Stimulated activated CD4-positive, alpha-beta T cell treated with anti-CD3 and anti-CD28 coated beads, TNF-alpha, amount 100 ng/mL, for 24 hours (primary cell): ENCODE measurements around the gene SMAP1.
"Not testable (repeated sequence)": the region's sequence is repeated elsewhere in the genome, so short reads cannot be mapped to it uniquely, and the experiment has no call there.

Source experiments
- DNase-seq, 3 experiments: peaks; one replicate each; pipeline ENCODE4 v3.0.0-alpha.2; 2020; ENCODE audit warnings: low read depth in 3 of 3

Gene SMAP1

DNA sequence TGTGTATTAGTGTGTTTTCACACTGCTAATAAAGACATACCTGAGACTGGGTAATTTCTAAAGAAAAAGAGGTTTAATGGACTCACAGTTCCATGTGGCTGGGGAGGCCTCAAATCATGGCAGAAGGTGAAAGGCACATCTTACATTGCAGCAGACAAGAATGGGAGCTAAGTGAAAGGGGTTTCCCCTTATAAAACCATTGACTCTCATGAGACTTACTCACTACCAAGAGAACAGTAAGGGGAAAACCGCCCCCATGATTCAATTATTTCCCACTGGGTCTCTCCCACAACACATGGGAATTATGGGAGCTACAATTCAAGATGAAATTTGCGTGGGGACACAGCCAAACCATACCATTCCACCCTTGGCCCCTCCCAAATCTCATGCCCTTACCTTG lies 73.1 kb downstream of the SMAP1 start:
- not testable (repeated sequence) for DNase-seq

DNA sequence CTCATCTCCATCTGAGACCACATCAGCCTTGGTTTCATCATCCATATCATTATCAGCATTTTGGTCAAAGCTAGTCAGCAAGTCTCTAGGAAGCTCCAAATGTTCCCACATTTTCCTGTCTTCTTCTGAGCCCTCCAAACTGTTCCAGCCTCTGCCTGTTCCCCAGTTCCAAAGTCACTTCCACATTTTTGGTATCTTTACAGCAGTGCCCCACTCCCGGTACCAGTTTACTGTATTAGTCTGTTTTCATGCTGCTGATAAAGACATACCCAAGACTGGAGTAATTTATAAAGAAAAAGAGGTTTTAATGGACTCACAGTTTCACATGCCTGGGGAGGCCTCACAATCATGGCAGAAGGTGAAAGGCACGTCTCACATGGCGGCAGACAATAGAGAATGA lies 74.8 kb downstream of the SMAP1 start:
- DNase-seq, result not testable (repeated sequence)

DNA sequence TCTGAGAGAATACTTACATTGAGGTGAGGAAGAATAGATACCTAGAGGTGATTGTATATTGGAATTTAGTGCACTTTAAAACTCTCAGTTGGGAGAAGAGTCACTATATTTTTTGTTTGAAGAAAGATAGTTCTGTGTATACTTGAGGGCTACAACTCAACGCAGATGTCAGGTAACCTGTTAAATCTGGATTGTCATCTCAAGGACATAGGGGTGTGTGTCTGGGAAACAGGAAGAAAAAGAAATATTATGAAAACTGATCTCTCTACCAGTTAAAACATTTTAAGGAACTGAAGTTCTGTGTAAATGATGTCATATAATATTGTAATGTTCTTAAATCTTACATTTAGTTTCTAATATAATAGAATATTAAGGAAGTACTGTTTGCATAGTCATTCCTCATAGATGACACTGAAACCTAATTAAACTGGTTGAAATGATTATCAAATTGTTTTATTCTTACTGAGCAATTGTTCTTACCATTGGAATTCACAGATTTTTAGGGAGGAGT lies 86.2 kb downstream of the SMAP1 start:
- DNase-seq, result no peak

DNA sequence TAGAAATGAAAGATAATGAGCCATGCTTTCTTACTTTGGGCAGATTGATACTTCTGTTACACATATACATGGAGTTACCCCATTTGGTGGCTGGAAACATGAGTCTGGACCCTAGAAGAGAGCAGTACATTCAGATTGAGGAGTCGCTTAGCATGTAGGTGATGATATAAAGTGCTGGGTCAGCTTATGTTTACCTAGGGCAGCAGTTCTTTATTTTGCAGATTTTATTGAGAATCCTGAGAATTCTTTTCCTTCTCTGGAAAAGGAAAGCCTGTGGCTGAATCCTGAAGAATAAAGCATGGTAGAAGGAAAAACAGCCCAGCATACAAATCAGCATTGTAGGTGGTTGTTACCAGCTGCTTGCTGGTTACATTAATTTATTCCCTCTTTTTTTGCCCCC lies 91.2 kb downstream of the SMAP1 start:
- no peak for DNase-seq

DNA sequence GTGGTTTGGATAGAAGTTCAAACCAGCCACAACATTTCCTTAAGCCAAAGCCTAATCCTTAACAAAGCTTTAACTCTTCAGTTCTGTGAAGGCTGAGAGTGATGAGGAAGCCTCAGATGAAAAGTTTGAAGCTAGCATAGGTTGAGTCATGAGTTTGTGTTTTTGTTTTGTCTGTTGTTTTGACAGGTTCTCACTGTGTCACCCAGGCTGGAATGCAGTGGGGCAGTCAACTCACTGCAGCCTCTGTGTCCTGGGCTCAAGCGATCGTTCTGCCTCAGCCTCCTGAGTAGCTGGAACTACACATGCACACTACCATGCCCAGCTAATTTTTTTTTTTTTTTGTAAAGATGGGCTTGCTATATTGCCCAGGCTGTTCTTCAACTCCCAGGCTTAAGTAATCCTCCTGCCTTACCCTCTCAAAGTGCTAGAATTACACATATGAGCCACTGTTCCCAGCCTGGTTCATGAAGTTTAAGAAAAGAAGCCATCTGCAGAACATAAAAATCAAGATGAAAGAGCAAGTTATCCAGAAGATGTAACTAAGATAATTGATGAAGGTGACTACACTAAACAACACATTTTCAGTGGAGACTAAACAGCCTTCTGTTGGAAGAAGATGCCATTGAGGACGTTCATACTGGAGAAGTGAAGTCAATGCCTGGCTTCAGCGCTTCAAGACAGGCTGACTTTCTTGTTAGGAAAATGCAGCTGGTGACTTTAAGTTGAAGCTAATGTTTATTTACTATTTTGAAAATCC lies 96.2 kb downstream of the SMAP1 start:
- DNase-seq, result no peak

DNA sequence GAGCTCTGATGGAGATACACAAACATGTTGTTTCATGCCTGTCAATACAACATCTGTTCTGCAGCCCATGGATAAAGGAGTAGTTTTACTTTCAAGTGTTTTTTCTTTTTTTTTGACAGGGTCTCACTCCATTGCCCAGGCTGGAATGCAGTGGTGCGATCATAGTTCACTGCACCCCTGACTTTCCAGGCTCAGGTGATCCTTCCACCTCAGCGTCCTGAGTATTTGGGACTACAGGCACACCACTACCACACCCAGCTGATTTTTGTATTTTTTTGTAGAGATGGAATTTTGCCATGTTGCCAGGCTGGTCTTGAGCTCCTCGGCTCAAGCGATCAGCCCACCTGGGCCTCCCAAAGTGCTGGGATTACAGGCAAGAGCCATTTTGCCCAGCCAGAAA lies 97.0 kb downstream of the SMAP1 start:
- DNase-seq, result no peak

DNA sequence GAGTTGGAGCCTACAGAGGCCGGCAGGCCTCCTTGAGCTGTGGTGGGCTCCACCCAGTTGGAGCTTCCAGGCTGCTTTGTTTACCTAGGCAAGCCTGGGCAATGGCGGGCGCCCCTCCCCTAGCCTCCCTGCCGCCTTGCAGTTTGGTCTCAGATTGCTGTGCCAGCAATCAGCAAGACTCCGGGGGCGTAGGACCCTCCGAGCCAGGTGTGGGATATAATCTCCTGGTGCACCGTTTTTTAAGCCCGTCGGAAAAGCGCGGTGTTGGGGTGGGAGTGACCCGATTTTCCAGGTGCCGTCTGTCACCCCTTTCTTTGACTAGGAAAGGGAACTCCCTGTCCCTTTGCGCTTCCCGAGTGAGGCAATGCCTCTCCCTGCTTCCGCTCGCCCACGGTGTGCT lies 103.7 kb downstream of the SMAP1 start:
- DNase-seq, result not testable (repeated sequence)

DNA sequence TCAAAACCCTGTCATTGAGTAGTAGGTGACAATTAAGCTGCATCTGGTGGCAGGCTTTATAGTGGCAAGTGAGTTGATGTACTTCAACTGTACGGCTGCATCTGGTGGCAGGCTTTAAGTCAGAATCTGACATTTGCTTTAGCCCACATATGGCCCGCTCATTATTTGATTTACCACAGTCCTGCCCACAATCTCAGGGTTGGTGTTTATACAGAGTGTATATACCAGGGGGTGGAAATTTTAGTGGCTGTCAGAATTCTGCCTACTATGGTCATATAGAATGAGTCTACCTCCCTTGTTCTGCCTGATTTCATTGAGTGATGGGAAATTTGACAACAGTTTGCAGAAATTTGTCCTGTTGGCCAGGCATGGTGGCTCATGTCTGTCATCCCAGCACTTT lies 112.3 kb downstream of the SMAP1 start:
- no peak for DNase-seq

DNA sequence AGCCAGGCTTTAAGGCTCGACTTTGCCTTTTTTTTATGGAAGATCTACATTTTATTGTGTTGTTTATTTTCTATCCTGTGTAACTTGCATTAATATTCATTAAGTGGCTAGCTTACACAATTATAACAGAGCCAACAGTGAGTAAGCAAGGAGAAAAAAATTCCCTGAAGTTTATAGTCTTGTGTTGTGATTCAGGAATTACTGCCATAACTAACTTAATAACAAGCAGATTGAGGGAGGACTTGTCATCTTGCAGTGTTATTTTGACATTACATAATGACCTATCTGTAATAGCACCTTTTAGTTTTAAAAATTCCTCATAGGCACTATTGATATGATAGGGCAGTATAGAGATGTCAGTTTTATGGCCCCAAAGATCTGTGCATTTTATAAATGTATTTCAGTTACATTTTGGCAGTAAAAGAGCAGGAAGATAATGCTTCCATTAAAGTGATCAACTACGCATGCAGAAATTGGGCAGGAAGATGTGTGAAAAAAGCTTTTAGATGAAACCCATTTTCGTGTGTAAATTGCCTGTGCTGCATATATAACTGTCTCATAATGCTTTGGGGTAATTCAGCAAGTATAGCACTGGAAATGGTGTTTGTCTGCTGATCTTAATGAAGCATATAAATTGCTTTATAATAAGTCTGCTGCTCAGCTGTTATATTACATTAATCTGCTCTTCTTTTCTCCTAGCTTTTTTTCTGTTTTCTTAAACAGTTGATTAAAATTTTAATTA lies 123.0 kb downstream of the SMAP1 start:
- no peak for DNase-seq

DNA sequence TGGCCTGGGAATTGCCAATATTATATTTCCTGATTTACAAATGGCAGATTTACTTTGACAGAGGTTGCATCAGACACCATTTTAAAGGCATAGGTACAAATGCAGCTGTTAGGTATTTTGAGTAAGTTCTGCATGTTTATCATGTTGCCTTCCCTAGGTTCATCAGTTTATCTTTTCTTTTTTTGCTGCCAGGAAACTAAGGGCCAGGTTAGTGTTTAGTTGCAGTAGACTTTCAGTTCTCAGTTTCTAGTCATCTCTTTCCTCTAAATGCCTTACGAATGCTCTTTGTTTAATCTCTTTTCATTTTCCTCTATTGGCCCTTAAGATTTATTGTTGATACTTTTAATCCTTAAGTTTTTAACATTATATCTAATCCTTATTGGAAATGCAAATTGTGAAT lies 129.9 kb downstream of the SMAP1 start:
- no peak for DNase-seq

DNA sequence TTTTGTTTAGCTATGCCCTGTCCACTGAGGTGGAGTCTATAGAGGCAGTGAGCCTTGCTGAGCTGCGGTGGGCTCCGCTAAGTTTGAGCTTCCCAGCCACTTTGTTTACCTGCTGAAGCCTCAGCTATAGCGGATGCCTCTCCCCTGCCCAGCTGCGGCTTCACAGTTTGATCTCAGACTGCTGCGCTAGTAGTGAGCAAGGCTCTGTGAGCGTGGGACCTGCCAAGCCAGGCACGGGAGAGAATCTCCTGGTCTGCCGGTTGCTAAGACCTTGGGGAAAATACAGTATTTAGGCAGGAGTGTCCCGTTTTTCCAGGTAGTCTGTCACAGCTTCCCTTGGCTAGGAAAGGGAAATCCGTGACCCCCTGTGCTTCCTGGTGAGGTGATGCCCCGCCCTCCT lies 138.4 kb downstream of the SMAP1 start:
- DNase-seq, result no peak

DNA sequence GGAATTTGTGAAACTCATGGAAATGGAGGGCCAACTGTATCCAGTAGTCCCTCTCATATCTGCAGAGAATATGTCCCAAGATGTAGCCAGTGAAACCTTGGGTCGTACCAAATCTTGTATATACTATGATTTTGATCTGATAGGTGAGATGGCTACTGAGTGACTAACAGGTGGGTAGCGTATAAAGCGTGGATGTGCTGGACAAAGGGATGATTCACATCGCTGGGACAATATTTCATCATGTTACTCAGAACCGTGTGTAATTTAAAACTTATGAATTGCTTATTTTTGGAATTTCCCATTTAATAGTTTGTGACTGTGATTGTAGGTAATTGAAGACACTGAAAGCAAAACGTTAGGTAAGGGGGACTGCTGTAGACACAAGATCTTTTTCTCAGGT lies 144.1 kb downstream of the SMAP1 start:
- DNase-seq, result no peak

DNA sequence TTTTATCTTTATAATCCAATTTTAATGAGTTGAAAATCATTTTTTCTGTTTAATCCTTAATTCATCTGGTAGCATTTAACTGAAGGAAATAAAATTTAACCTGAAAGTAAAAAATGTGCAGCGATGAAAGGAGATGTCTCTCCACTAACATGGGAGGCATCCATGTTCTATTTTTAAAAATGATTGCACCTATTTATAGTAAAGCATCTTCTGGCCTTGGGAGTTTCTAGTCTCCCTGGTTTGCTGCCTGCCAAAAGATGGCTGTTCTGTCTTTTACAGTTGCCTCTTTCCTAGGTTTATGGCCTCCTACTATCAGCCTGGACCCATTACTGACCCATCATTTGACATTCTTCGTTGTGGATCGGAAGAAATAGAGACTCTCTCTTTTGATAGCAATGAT lies 146.2 kb downstream of the SMAP1 start:
- DNase-seq, result no peak

DNA sequence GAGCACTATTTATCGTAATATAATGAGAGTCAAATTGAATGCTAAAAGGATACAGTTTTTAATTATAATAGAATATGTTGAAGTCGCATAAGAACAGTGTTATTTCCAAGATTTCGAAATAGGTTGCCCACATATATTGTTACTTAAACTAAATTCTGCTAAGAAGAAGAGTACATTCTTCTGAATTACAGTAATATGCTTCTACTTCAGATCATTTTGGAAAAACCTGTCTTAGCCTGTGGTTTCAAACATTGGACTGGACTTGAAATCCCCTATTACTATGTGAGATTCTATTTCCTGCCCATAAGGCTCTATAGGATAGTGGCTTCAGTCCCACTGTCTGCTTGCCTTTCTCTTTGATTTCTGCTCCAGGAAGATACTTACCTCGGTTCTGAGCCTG lies 152.0 kb downstream of the SMAP1 start:
- DNase-seq, result no peak

DNA sequence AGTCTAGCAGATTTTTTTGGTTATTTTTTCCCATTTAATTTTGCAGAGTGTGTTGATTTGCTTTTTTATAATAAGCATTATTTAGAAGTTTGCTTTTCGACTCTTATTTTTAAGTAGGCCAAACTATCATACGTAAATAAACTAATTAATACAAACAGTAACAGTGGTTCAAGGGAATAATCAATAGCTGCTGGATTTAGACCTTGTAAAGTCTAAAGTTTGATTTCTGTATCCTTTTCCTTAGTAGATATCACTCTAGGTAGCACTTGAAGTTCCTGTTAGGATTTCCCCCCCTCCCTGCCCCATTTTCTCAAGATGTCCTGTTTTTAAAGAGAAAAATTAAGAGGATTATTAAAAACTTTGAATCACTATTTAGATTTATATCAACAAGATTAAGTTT lies 153.1 kb downstream of the SMAP1 start:
- DNase-seq, result no peak

DNA sequence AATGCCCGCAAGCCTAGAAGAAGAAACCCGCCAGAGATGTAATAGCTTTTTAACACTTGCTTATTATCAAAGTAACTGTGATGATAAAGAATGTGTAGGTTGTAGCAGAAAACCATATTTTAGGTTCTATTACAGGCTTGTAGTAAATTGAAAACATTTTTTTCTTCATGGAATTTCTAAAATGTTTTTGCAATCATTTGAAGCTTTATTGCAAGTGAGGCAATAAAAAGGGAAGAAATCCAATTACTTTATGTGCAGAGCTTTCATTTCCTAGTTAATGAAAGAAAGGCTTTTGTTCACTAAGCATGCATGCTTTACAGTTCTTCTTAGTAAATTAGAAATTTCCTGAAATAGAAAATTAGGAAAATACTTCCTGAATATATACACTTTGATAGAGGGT lies 154.1 kb downstream of the SMAP1 start:
- DNase-seq, result no peak

DNA sequence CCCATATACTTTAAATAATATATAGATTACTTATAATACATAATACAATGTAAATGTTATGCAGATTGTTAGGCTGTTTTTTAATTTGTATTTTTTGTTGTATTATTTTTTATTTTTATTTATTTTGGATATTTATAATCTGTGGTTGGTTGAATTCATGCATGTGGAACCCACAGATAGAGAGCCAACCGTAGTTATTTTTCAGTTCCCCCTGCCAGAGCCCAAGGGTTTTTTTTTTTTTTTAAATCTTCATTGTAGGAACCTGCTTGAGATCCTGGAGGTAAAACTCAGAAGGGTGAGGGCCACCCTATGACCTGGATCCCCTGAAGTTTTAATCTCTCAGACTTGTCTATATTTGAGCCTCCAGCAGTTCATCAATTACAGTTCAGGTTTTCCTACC lies 156.0 kb downstream of the SMAP1 start:
- no peak for DNase-seq

DNA sequence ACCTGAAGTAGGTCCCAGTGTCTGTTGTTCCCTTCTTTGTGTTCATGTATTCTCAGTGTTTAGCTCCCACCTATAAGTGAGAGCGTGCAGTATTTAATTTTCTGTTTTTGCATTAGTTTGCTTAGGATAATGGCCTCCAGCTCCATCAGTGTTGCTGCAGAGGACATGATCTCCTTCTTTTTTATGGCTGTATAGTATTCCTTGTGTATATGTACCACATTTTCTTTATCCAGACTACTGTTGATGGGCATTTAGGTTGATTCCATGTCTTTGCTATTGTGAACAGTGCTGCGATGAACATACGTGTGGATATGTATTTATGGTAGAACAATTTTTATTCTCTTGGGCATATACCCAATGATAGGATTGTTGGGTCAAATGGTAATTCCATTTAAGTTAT lies 163.7 kb downstream of the SMAP1 start:
- DNase-seq, result no peak

DNA sequence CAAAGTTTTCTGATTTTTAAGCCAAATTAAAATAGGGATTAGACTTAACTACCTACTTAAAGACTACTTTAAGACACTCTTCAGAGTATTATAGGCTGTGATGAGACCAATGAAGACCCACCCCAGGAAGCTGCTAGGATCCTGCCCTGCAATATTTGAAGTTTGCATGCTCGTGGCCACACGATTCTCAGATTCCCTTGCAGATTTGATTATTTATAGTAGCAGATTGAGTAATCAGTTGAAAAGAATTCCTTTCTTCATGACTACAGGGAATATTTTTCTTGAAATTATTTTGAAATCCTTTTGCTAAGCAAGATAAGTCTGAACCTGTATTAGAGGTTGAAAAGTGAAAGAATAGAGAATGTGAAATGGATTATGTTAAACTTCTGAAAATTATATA lies 166.8 kb downstream of the SMAP1 start:
- no peak for DNase-seq

DNA sequence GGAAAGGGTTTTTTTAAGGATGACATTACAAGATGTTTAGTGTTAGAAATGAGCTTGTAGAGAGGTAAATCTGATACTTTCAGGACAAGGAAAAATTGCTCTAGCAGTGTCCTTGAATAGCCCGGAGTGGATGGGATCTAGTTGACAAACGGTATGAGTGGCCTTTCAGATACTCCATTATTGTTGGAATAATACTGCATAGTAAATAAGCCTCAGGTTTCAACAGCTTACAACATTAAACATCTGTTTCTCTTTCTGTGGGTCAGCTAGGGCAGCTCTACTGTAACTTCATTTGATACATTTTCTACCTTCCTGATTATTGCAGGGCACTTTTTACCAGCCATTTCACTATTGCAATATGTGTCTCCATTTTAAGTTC lies 171.2 kb downstream of the SMAP1 start:
- DNase-seq, result no peak

DNA sequence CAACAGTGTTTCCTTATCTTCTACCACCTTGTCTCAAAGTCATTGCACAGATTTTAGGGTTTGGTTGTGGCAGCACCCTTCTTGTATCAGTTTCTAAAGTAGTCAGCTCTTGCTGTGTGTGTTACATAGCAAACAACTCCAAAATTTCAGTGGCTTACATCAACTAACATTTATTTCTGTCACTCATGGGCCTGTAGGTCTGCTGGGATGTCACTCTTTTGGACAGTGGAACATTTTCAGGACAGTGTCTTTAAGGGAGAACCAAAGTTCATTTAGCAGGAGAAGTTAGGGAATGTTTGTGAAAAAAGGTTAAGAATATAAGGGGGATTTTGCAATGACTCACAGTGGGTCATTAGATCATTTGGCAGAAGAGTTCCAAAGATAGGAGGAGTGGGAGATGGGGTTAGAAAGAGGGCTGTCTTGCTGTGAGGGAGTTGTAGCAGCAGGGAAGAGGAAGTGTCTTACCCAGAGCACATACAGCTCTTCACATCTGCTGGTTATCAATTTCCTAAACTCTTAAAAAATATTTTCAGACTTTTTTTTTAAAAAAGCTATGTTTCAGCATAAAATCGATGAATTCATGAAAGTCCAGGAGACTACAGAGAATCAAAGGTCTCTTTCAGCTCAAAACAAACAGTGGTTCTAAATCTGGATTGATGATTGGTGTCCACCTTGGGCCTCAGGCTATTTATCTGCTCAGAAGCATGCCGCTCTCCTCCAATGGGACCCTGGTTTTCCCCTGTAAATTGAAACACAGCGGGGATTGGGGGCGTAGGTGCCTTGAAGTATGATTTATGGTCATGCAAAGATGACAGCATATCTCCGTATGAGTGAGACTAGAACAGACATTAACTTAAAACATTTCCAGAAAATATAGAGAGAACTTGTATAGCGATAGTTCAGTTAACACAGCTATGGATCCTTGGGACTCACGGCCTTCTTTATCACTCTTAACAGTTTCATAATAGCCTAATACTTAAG lies 171.9 kb downstream of the SMAP1 start:
- no peak for DNase-seq

DNA sequence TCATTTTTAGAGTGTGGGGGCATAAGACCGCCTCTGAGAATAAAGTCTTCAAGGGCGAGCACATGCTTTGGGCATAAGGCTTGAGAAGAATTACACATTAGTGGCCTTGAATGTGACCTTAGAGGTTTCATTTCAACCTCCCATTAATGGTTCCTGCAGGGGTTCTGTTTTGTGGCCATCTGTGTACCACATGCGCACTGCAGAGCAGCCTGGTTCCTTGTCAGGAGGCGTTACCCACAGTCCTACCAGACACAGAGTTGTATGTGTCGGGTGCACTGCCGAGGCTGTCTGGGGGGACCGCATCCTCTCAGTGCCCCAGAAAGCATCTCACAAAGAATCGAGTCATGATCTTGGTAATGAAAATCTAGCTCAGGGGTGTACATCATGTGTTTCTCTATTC lies 173.4 kb downstream of the SMAP1 start:
- no peak for DNase-seq
